ENCODE data around the gene CENPP.

CENPP gene

DNA sequence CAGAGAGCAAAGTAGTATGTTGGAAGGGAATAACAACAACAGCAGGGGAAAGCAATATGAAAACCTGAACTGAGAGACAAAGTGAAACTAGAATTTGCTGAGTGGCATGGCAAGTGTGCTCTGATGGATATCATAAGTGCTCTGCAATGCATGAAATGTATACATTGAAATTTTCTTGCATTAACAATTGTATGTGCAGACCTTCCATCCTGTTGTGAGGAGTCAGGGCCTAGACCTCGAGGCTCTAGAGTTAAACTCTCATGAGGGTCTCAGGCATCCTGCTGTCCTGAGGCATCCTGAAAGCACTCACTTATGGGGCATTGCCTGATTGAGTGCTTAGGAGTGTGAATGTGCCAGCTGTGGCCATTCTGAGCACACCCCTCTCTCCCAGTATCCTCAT lies 208.9 kb downstream of the CENPP start:
- Histone ChIP-seq H3K4me1 (no peaks in the 10 kb centered on the region), H3K36me3 (ENCODE audit: control insufficient read depth, insufficient read depth, low read length) (no peaks in the 10 kb centered on the region), H2AFZ (no peak overlapping the region), H3K79me2 (no peaks in the 10 kb centered on the region), H3K9ac (no peak overlapping the region), H3K27ac (no peak overlapping the region), H3K4me2 (ENCODE audit: low read length) (no peak overlapping the region), H3K27me3 (ENCODE audit: control insufficient read depth, insufficient read depth, low read length) (no peaks in the 10 kb centered on the region), H3K9me3 (ENCODE audit: control insufficient read depth, low read length) (no peaks in the 10 kb centered on the region), H3K4me3 (ENCODE audit: low read depth, low read length) (no peak overlapping the region)
- TF ChIP-seq, protein P1, sequence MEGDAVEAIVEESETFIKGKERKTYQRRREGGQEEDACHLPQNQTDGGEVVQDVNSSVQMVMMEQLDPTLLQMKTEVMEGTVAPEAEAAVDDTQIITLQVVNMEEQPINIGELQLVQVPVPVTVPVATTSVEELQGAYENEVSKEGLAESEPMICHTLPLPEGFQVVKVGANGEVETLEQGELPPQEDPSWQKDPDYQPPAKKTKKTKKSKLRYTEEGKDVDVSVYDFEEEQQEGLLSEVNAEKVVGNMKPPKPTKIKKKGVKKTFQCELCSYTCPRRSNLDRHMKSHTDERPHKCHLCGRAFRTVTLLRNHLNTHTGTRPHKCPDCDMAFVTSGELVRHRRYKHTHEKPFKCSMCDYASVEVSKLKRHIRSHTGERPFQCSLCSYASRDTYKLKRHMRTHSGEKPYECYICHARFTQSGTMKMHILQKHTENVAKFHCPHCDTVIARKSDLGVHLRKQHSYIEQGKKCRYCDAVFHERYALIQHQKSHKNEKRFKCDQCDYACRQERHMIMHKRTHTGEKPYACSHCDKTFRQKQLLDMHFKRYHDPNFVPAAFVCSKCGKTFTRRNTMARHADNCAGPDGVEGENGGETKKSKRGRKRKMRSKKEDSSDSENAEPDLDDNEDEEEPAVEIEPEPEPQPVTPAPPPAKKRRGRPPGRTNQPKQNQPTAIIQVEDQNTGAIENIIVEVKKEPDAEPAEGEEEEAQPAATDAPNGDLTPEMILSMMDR (IDR thresholded peaks at IDR 0.05): no peak

- TF ChIP-seq, protein P1 (IDR thresholded peaks at IDR 0.05): no peak
- H3K4me1 ChIP-seq: no peaks in the 10 kb centered on the region
- H3K9me3 ChIP-seq (ENCODE audit: control insufficient read depth, low read length): no peaks in the 10 kb centered on the region
- H3K27me3 ChIP-seq (ENCODE audit: control insufficient read depth, insufficient read depth, low read length): no peaks in the 10 kb centered on the region
- H3K4me3 ChIP-seq (ENCODE audit: low read depth, low read length): no peak within 1 kb of the TSS
- H3K4me2 ChIP-seq (ENCODE audit: low read length): no peak within 1 kb of the TSS
- peak within 1 kb of the TSS; percentile 44 for H3K27ac ChIP-seq
- no peaks in the 10 kb centered on the region for H3K36me3 ChIP-seq (ENCODE audit: control insufficient read depth, insufficient read depth, low read length)
- H3K9ac ChIP-seq: no peak within 1 kb of the TSS
- H3K79me2 ChIP-seq: no peaks in the 10 kb centered on the region
- no peak within 1 kb of the TSS for H2AFZ ChIP-seq
Observed at GRCh38 chr9:92535940-92536850, 210.4 kb downstream of the CENPP start, which contains the start of gene ECM2. Gene ECM2, minus strand, starts transcription at chr9:92535990. Its CDS starts 13,124 bp downstream, at chr9:92522866.

DNA sequence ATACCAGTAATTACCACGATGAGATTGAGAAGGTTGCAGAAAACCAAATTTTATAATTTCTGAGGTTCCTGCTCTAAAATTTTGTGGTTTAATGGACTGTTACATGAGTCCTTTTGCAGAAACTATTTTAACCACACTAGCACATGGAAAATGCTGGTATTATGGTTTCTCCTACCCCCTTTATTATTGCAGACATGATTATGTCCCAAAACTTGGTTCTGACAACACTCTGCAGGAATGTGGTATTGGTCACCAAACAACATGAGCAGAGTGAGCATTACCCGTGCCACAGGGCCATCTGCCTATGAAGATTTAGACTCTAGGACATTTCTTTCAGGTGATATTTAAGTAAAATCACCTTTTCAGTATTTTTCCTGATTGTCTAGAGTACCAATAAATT lies 212.8 kb downstream of the CENPP start:
- no peak overlapping the region for H3K27ac ChIP-seq
- H3K4me1 ChIP-seq: no peaks in the 10 kb centered on the region
- H3K79me2 ChIP-seq: no peaks in the 10 kb centered on the region
- no peak overlapping the region for H3K4me2 ChIP-seq (ENCODE audit: low read length)
- H3K4me3 ChIP-seq (ENCODE audit: low read depth, low read length): no peak overlapping the region
- H3K9ac ChIP-seq: no peak overlapping the region
- no peaks in the 10 kb centered on the region for H3K9me3 ChIP-seq (ENCODE audit: control insufficient read depth, low read length)
- H2AFZ ChIP-seq: no peak overlapping the region
- no peaks in the 10 kb centered on the region for H3K36me3 ChIP-seq (ENCODE audit: control insufficient read depth, insufficient read depth, low read length)
- TF ChIP-seq, protein P1 (IDR thresholded peaks at IDR 0.05): no peak
- no peaks in the 10 kb centered on the region for H3K27me3 ChIP-seq (ENCODE audit: control insufficient read depth, insufficient read depth, low read length)

DNA sequence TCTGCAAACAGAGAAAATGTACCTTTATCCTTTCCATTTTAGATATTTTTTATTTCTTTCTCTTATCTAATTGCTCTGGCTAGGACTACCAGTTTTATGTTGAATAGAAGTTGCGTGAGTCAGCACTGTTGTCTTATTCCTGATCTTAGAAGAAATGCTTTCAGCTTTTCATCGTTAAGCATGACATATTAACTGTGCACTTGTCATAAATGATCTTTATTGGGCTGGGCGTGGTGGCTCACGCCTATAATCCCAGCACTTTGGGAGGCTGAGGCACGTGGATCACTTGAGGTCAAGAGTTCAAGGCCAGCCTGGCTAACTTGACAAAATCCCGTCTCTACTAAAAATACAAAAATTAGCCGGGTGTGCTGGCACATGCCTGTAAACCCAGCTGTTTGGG lies 218.2 kb downstream of the CENPP start:
- no peak overlapping the region for H3K4me2 ChIP-seq (ENCODE audit: low read length)
- no peaks in the 10 kb centered on the region for H3K4me1 ChIP-seq
- no peaks in the 10 kb centered on the region for H3K27me3 ChIP-seq (ENCODE audit: control insufficient read depth, insufficient read depth, low read length)

More for the DNA sequence above, 218.2 kb downstream of the CENPP start:
- Histone ChIP-seq H3K4me3 (ENCODE audit: low read depth, low read length) (no peak overlapping the region), H2AFZ (no peak overlapping the region), H3K9me3 (ENCODE audit: control insufficient read depth, low read length) (no peaks in the 10 kb centered on the region), H3K36me3 (ENCODE audit: control insufficient read depth, insufficient read depth, low read length) (no peaks in the 10 kb centered on the region), H3K9ac (no peak overlapping the region), H3K27ac (no peak overlapping the region), H3K79me2 (no peaks in the 10 kb centered on the region)
- TF ChIP-seq, protein P1 (IDR thresholded peaks at IDR 0.05): no peak
